ENCODE measurements around the gene KHDC1L.
"Not testable (repeated sequence)": the region's sequence is repeated elsewhere in the genome, so short reads cannot be mapped to it uniquely, and the experiment has no call there.

KHDC1L gene

GRCh38 chr6:73225396-73225795 lies at the start of gene KHDC1L:
Gene KHDC1L, minus strand, starts transcription at chr6:73225496. Its CDS starts 88 bp downstream, at chr6:73225408.
- DNase-seq (ENCODE audit: low spot score), result no peak
- H3K27me3 Mint-ChIP-seq (ENCODE audit: low read depth), result peaks cover under 1% of the 10 kb centered on the region
- H3K4me1 Mint-ChIP-seq (ENCODE audit: low read depth), result no peaks in the 10 kb centered on the region
- H3K27ac Mint-ChIP-seq, result no peak within 1 kb of the TSS
- no peak within 1 kb of the TSS for H3K4me3 Mint-ChIP-seq
- no peaks in the 10 kb centered on the region for H3K36me3 Mint-ChIP-seq (ENCODE audit: low read depth)
- H3K9me3 Mint-ChIP-seq, result no peaks in the 10 kb centered on the region

GRCh38 chr6:73269296-73269695 lies 44.0 kb upstream of the KHDC1L start:
- Mint-ChIP-seq H3K4me1 (ENCODE audit: low read depth) (peaks cover 22% of the 10 kb centered on the region), H3K36me3 (ENCODE audit: low read depth) (peaks cover 19% of the 10 kb centered on the region)
- not testable (repeated sequence) for H3K27me3 Mint-ChIP-seq (ENCODE audit: low read depth); DNase-seq (ENCODE audit: low spot score); H3K4me3 Mint-ChIP-seq; H3K27ac Mint-ChIP-seq; H3K9me3 Mint-ChIP-seq

GRCh38 chr6:73268896-73269295 lies 43.6 kb upstream of the KHDC1L start:
- H3K36me3 Mint-ChIP-seq (ENCODE audit: low read depth), result peaks cover 19% of the 10 kb centered on the region
- H3K9me3 Mint-ChIP-seq; H3K27ac Mint-ChIP-seq; H3K27me3 Mint-ChIP-seq (ENCODE audit: low read depth); H3K4me3 Mint-ChIP-seq; DNase-seq (ENCODE audit: low spot score): not testable (repeated sequence)
- H3K4me1 Mint-ChIP-seq (ENCODE audit: low read depth), result peaks cover 26% of the 10 kb centered on the region

- DNase-seq (ENCODE audit: low spot score), result no peak
- peaks cover 14% of the 10 kb centered on the region for H3K36me3 Mint-ChIP-seq (ENCODE audit: low read depth)
- H3K4me3 Mint-ChIP-seq, result peak overlapping the region; percentile 82
- no peak overlapping the region for H3K27ac Mint-ChIP-seq
- no peaks in the 10 kb centered on the region for H3K27me3 Mint-ChIP-seq (ENCODE audit: low read depth)
- H3K9me3 Mint-ChIP-seq, result no peaks in the 10 kb centered on the region
- peaks cover 33% of the 10 kb centered on the region for H3K4me1 Mint-ChIP-seq (ENCODE audit: low read depth)
Measured at GRCh38 chr6:73264446-73264845, 39.1 kb upstream of the KHDC1L start.

- H3K4me3 Mint-ChIP-seq, result peak overlapping the region; percentile 82
Measured at GRCh38 chr6:73263570-73263909, 38.2 kb upstream of the KHDC1L start.

GRCh38 chr6:73262671-73263569 lies 37.6 kb upstream of the KHDC1L start, which contains the start of gene KHDC1:
Gene KHDC1, minus strand, starts transcription at chr6:73263196. Its CDS starts 20,679 bp downstream, at chr6:73242517.
- H3K27ac Mint-ChIP-seq, result peak within 1 kb of the TSS; percentile 73
- peak; percentile 63 for DNase-seq (ENCODE audit: low spot score)
- peak within 1 kb of the TSS; percentile 82 for H3K4me3 Mint-ChIP-seq
- H3K4me1 Mint-ChIP-seq (ENCODE audit: low read depth), result peaks cover 33% of the 10 kb centered on the region
- no peaks in the 10 kb centered on the region for H3K27me3 Mint-ChIP-seq (ENCODE audit: low read depth)
- H3K9me3 Mint-ChIP-seq, result no peaks in the 10 kb centered on the region
- H3K36me3 Mint-ChIP-seq (ENCODE audit: low read depth), result peaks cover 9% of the 10 kb centered on the region

More at GRCh38 chr6:73263570-73263909, 38.2 kb upstream of the KHDC1L start:
- no peak for DNase-seq (ENCODE audit: low spot score)
- peaks cover 13% of the 10 kb centered on the region for H3K36me3 Mint-ChIP-seq (ENCODE audit: low read depth)
- no peaks in the 10 kb centered on the region for H3K9me3 Mint-ChIP-seq
- peaks cover 33% of the 10 kb centered on the region for H3K4me1 Mint-ChIP-seq (ENCODE audit: low read depth)
- no peaks in the 10 kb centered on the region for H3K27me3 Mint-ChIP-seq (ENCODE audit: low read depth)
- H3K27ac Mint-ChIP-seq, result peak overlapping the region; percentile 73

- Mint-ChIP-seq H3K27ac (no peak overlapping the region), H3K36me3 (ENCODE audit: low read depth) (no peaks in the 10 kb centered on the region), H3K4me3 (no peak overlapping the region), H3K9me3 (no peaks in the 10 kb centered on the region), H3K4me1 (ENCODE audit: low read depth) (peaks cover 6% of the 10 kb centered on the region), H3K27me3 (ENCODE audit: low read depth) (no peaks in the 10 kb centered on the region)
- DNase-seq (ENCODE audit: low spot score), result no peak
Measured at GRCh38 chr6:73258721-73259120, 33.4 kb upstream of the KHDC1L start.

GRCh38 chr6:73254323-73254722 lies 29.0 kb upstream of the KHDC1L start:
- not testable (repeated sequence) for H3K27me3 Mint-ChIP-seq (ENCODE audit: low read depth); DNase-seq (ENCODE audit: low spot score); H3K36me3 Mint-ChIP-seq (ENCODE audit: low read depth); H3K4me1 Mint-ChIP-seq (ENCODE audit: low read depth); H3K9me3 Mint-ChIP-seq; H3K4me3 Mint-ChIP-seq; H3K27ac Mint-ChIP-seq

- no peaks in the 10 kb centered on the region for H3K9me3 Mint-ChIP-seq
- no peak overlapping the region for H3K27ac Mint-ChIP-seq
- no peaks in the 10 kb centered on the region for H3K36me3 Mint-ChIP-seq (ENCODE audit: low read depth)
- H3K4me3 Mint-ChIP-seq, result no peak overlapping the region
- H3K27me3 Mint-ChIP-seq (ENCODE audit: low read depth), result peaks cover 7% of the 10 kb centered on the region
- H3K4me1 Mint-ChIP-seq (ENCODE audit: low read depth), result no peaks in the 10 kb centered on the region
- no peak for DNase-seq (ENCODE audit: low spot score)
Measured at GRCh38 chr6:73252703-73253102, 27.4 kb upstream of the KHDC1L start.

- H3K4me1 Mint-ChIP-seq (ENCODE audit: low read depth), result no peaks in the 10 kb centered on the region
- H3K36me3 Mint-ChIP-seq (ENCODE audit: low read depth), result no peaks in the 10 kb centered on the region
- H3K4me3 Mint-ChIP-seq, result no peak overlapping the region
- peaks cover 14% of the 10 kb centered on the region for H3K27me3 Mint-ChIP-seq (ENCODE audit: low read depth)
- no peak overlapping the region for H3K27ac Mint-ChIP-seq
- no peak for DNase-seq (ENCODE audit: low spot score)
- H3K9me3 Mint-ChIP-seq, result no peaks in the 10 kb centered on the region
Measured at GRCh38 chr6:73250016-73250415, 24.7 kb upstream of the KHDC1L start.

- H3K36me3 Mint-ChIP-seq (ENCODE audit: low read depth), result no peaks in the 10 kb centered on the region
- H3K27ac Mint-ChIP-seq, result no peak overlapping the region
- no peaks in the 10 kb centered on the region for H3K4me1 Mint-ChIP-seq (ENCODE audit: low read depth)
- no peaks in the 10 kb centered on the region for H3K9me3 Mint-ChIP-seq
- H3K27me3 Mint-ChIP-seq (ENCODE audit: low read depth), result peaks cover 19% of the 10 kb centered on the region
- no peak for DNase-seq (ENCODE audit: low spot score)
- no peak overlapping the region for H3K4me3 Mint-ChIP-seq
Measured at GRCh38 chr6:73248192-73248903, 23.1 kb upstream of the KHDC1L start.

GRCh38 chr6:73242001-73242400 lies 16.7 kb upstream of the KHDC1L start:
- Mint-ChIP-seq H3K36me3 (ENCODE audit: low read depth) (no peaks in the 10 kb centered on the region), H3K27ac (no peak overlapping the region), H3K9me3 (no peaks in the 10 kb centered on the region), H3K4me1 (ENCODE audit: low read depth) (no peaks in the 10 kb centered on the region), H3K4me3 (no peak overlapping the region), H3K27me3 (ENCODE audit: low read depth) (peaks cover 18% of the 10 kb centered on the region)
- no peak for DNase-seq (ENCODE audit: low spot score)

GRCh38 chr6:73240730-73241129 lies 15.4 kb upstream of the KHDC1L start:
- no peak for DNase-seq (ENCODE audit: low spot score)
- peaks cover 15% of the 10 kb centered on the region for H3K27me3 Mint-ChIP-seq (ENCODE audit: low read depth)
- H3K27ac Mint-ChIP-seq, result no peak overlapping the region
- H3K9me3 Mint-ChIP-seq, result no peaks in the 10 kb centered on the region
- H3K36me3 Mint-ChIP-seq (ENCODE audit: low read depth), result no peaks in the 10 kb centered on the region
- no peak overlapping the region for H3K4me3 Mint-ChIP-seq
- no peaks in the 10 kb centered on the region for H3K4me1 Mint-ChIP-seq (ENCODE audit: low read depth)

GRCh38 chr6:73236144-73236750 lies 11.0 kb upstream of the KHDC1L start:
- no peak for DNase-seq (ENCODE audit: low spot score)
- no peaks in the 10 kb centered on the region for H3K9me3 Mint-ChIP-seq
- H3K4me1 Mint-ChIP-seq (ENCODE audit: low read depth), result no peaks in the 10 kb centered on the region
- no peak overlapping the region for H3K4me3 Mint-ChIP-seq
- no peaks in the 10 kb centered on the region for H3K27me3 Mint-ChIP-seq (ENCODE audit: low read depth)
- no peak overlapping the region for H3K27ac Mint-ChIP-seq
- H3K36me3 Mint-ChIP-seq (ENCODE audit: low read depth), result no peaks in the 10 kb centered on the region

All from T-helper 2 cell treated with Interferon-gamma antibody and Interleukin-4, amounts not matched to agents 5 μg/mL and 100 μg/mL, for 36 hours (primary cell).